HepG2 (cell line): ENCODE results near the gene SNPH. TPM values are rescaled to one million over a fixed set of nuclear protein-coding genes. Genes with fewer than 3 reads are reported as not detected.

Experiments used
- BRF2 ChIP-seq: sonication (generic); formaldehyde crosslinking; IDR thresholded peaks from 2 replicates; pipeline ENCODE4 v1.8.1; 2022; ENCODE audit warnings: mild to moderate bottlenecking, missing genetic modification reagents
- FLYWCH1 ChIP-seq: sonication (generic); formaldehyde crosslinking; IDR thresholded peaks from 2 replicates; pipeline ENCODE4 v1.8.1; 2023; ENCODE audit warnings: mild to moderate bottlenecking, missing genetic modification reagents
- GMEB1 ChIP-seq: sonication (generic); formaldehyde crosslinking; IDR thresholded peaks from 2 replicates; pipeline ENCODE4 v1.5.1; 2020; ENCODE audit warnings: missing genetic modification reagents, mild to moderate bottlenecking, borderline replicate concordance
- MZF1 ChIP-seq: sonication (generic); formaldehyde crosslinking; IDR thresholded peaks from 2 replicates; pipeline ENCODE4 v1.8.1; 2023; ENCODE audit warnings: mild to moderate bottlenecking, missing genetic modification reagents, borderline replicate concordance
- NFATC3 ChIP-seq: sonication (generic); formaldehyde crosslinking; IDR thresholded peaks from 2 replicates; pipeline ENCODE4 v1.5.1; 2020; ENCODE audit warnings: mild to moderate bottlenecking, missing genetic modification reagents
- NFE2L2 ChIP-seq: fragments of 150-350 bp; IDR thresholded peaks from 2 replicates; pipeline ENCODE4 v1.6.1; 2014; ENCODE audit warnings: low read length
- NR1H2 ChIP-seq: sonication (generic); formaldehyde crosslinking; IDR thresholded peaks from 2 replicates; pipeline ENCODE4 v1.8.1; 2022; ENCODE audit warnings: low read depth, missing genetic modification reagents, borderline replicate concordance
- PHB2 ChIP-seq: fragments of 450-650 bp; IDR thresholded peaks from 2 replicates; pipeline ENCODE4 v1.6.1; 2018; ENCODE audit not compliant: partially characterized antibody
- SNAPC2 ChIP-seq: sonication (generic); formaldehyde crosslinking; IDR thresholded peaks from 2 replicates; pipeline ENCODE4 v1.8.1; 2022; ENCODE audit warnings: mild to moderate bottlenecking, missing genetic modification reagents
- SNAPC5 ChIP-seq: sonication (generic); formaldehyde crosslinking; IDR thresholded peaks from 2 replicates; pipeline ENCODE4 v1.8.1; 2023; ENCODE audit warnings: mild to moderate bottlenecking, missing genetic modification reagents, borderline replicate concordance
- TBX2 ChIP-seq: sonication (generic); formaldehyde crosslinking; IDR thresholded peaks from 2 replicates; pipeline ENCODE4 v1.5.0; 2020; ENCODE audit warnings: missing genetic modification reagents, mild to moderate bottlenecking, borderline replicate concordance
- ZFP36L1 ChIP-seq: sonication (generic); formaldehyde crosslinking; IDR thresholded peaks from 2 replicates; pipeline ENCODE4 v1.8.0; 2022; ENCODE audit warnings: mild to moderate bottlenecking, missing genetic modification reagents, moderate library complexity
- ZNF512B ChIP-seq: sonication (generic); formaldehyde crosslinking; IDR thresholded peaks from 2 replicates; pipeline ENCODE4 v1.5.1; 2020; ENCODE audit warnings: missing genetic modification reagents, mild to moderate bottlenecking, borderline replicate concordance
- ZZZ3 ChIP-seq: sonication (generic); formaldehyde crosslinking; IDR thresholded peaks from 2 replicates; pipeline ENCODE4 v1.4.0; 2020; ENCODE audit warnings: missing genetic modification reagents, mild to moderate bottlenecking, borderline replicate concordance
- polyA plus RNA-seq, 8 experiments: library from polyadenylated mRNA; depleted of rRNA in 3 of 8; stranded (reverse) in 7 of 8; unstranded in 1 of 8; fragments of >200 nt; fragmentation: Illumina TruSeq in 4 of 8; extraction: Trizol in 4 of 8; gene quantifications; 2 replicates each; pipeline versions ENCODE4 v1.2.1 to v1.2.3, GENCODE V29; 2011 to 2016; ENCODE audit warnings: low read depth in 4 of 8, missing spikeins in 1 of 8, mixed read lengths in 1 of 8; ENCODE audit not compliant: insufficient read depth in 1 of 8
- total RNA-seq, 5 experiments: library from RNA; depleted of rRNA; stranded (reverse); fragments of >200 nt; fragmentation: Illumina TruSeq; extraction: Trizol; gene quantifications; 2 replicates each; pipeline ENCODE4 v1.2.3, GENCODE V29; 2016; ENCODE audit warnings: low read depth in 1 of 5
- TF ChIP-seq, protein P1 (sequence below): sonication (generic); formaldehyde crosslinking; IDR thresholded peaks from 2 replicates; pipeline ENCODE4 v1.4.0; 2020; ENCODE audit warnings: missing genetic modification reagents, borderline replicate concordance
- TF ChIP-seq, protein P2 (sequence below): sonication (generic); formaldehyde crosslinking; IDR thresholded peaks from 2 replicates; pipeline ENCODE4 v1.4.0; 2020; ENCODE audit warnings: mild to moderate bottlenecking, missing genetic modification reagents

The SNPH gene
- total and polyA plus RNA-seq, 2 of the 13 experiments (the other 11 are each of a cell fraction or from before 2014, with no cell fraction given), result 0.09 TPM; not detected in 1

DNA sequence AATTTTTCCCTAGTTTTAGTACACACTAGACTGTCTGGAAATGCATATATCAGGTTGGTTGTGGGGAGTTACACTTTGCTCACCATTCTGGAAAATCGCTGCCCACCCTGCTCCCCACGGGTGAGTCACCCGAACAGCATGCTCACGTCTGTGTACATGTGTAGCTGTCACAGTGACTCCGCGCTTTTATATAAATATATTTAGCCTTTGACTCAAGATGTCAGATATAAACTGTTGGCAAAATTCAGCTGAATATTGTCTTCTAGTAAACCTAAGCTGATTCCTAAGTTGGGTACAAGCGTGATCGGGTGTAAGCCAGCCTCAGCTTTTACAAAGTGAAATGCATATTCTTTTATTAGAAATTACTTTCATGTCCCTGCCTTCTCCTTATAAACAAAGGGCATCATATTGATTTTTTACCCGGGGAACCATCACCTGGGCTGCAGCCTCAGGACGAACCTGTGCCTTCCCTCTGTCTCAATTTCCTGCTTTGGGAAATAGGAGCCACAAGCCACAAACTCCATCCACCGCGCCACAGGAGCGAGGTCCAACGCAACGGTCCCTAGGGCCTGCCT, 58.6 kb downstream of the SNPH start (continued):
- TF ChIP-seq, protein P1, sequence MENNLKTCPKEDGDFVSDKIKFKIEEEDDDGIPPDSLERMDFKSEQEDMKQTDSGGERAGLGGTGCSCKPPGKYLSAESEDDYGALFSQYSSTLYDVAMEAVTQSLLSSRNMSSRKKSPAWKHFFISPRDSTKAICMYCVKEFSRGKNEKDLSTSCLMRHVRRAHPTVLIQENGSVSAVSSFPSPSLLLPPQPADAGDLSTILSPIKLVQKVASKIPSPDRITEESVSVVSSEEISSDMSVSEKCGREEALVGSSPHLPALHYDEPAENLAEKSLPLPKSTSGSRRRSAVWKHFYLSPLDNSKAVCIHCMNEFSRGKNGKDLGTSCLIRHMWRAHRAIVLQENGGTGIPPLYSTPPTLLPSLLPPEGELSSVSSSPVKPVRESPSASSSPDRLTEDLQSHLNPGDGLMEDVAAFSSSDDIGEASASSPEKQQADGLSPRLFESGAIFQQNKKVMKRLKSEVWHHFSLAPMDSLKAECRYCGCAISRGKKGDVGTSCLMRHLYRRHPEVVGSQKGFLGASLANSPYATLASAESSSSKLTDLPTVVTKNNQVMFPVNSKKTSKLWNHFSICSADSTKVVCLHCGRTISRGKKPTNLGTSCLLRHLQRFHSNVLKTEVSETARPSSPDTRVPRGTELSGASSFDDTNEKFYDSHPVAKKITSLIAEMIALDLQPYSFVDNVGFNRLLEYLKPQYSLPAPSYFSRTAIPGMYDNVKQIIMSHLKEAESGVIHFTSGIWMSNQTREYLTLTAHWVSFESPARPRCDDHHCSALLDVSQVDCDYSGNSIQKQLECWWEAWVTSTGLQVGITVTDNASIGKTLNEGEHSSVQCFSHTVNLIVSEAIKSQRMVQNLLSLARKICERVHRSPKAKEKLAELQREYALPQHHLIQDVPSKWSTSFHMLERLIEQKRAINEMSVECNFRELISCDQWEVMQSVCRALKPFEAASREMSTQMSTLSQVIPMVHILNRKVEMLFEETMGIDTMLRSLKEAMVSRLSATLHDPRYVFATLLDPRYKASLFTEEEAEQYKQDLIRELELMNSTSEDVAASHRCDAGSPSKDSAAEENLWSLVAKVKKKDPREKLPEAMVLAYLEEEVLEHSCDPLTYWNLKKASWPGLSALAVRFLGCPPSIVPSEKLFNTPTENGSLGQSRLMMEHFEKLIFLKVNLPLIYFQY (CRISPR knock-in tag), result no peak
- TF ChIP-seq GMEB1 (CRISPR knock-in tag), result no peak
- 0 out of 2 replicates have a peak, but pooled peaks have one; percentile 50 for TF ChIP-seq ZFP36L1 (CRISPR knock-in tag)
- no peak for TF ChIP-seq MZF1 (CRISPR knock-in tag)
- TF ChIP-seq NFATC3 (CRISPR knock-in tag), result no peak
- TF ChIP-seq SNAPC2 (CRISPR knock-in tag), result no peak; the same call in 1 of the 2 replicates
- TF ChIP-seq BRF2 (CRISPR knock-in tag), result no peak
- no peak for TF ChIP-seq ZZZ3 (CRISPR knock-in tag)
- no peak for TF ChIP-seq PHB2
- TF ChIP-seq ZNF512B (CRISPR knock-in tag), result no peak; the same call in 1 of the 2 replicates
- no peak for TF ChIP-seq NR1H2 (CRISPR knock-in tag)
- TF ChIP-seq NFE2L2, result 0 out of 2 replicates have a peak, but pooled peaks have one; percentile 42
- TF ChIP-seq SNAPC5 (CRISPR knock-in tag), result peak; percentile 8; the same call in 1 of the 2 replicates
- TF ChIP-seq, protein P2, sequence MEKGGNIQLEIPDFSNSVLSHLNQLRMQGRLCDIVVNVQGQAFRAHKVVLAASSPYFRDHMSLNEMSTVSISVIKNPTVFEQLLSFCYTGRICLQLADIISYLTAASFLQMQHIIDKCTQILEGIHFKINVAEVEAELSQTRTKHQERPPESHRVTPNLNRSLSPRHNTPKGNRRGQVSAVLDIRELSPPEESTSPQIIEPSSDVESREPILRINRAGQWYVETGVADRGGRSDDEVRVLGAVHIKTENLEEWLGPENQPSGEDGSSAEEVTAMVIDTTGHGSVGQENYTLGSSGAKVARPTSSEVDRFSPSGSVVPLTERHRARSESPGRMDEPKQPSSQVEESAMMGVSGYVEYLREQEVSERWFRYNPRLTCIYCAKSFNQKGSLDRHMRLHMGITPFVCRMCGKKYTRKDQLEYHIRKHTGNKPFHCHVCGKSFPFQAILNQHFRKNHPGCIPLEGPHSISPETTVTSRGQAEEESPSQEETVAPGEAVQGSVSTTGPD (CRISPR knock-in tag), result no peak
- TF ChIP-seq TBX2, result no peak
- TF ChIP-seq FLYWCH1 (CRISPR knock-in tag), result no peak
- TF ChIP-seq, all 625 proteins: peak for 13
